RWPE2 (cell line): Measurements from ENCODE around the gene TMEM208.
A peak's percentile ranks its signal among the peaks of the same experiment; 100 is the strongest.

Experiments used
- ATAC-seq: fragments of 200-7000 bp; cut with Tn5 transposase; 3 replicates; pipeline ENCODE4 v1.9.1; 2021; ENCODE audit warnings: low read depth
- DNase-seq: peaks from one replicate; pipeline ENCODE4 v3.0.0-alpha.2; 2020; ENCODE audit warnings: low spot score
- H3K27ac ChIP-seq: fragments of 450-650 bp; 2 replicates; pipeline ENCODE4 v1.5.1; 2017; ENCODE audit warnings: mild to moderate bottlenecking; ENCODE audit not compliant: poor library complexity, severe bottlenecking
- H3K27me3 ChIP-seq: fragments of 250-450 bp; sonication (Bioruptor Pico); 2 replicates; pipeline ENCODE4 v1.5.1; 2021; ENCODE audit warnings: mild to moderate bottlenecking, moderate library complexity; ENCODE audit not compliant: insufficient read depth, poor library complexity, severe bottlenecking
- H3K36me3 ChIP-seq: fragments of 250-450 bp; sonication (Bioruptor Pico); 2 replicates; pipeline ENCODE4 v1.5.1; 2020; ENCODE audit warnings: low read depth, mild to moderate bottlenecking, moderate library complexity
- H3K4me1 ChIP-seq: fragments of 250-450 bp; sonication (Bioruptor Pico); 2 replicates; pipeline ENCODE4 v1.5.1; 2021; ENCODE audit warnings: mild to moderate bottlenecking, moderate library complexity; ENCODE audit not compliant: insufficient read depth, poor library complexity, severe bottlenecking
- H3K4me3 ChIP-seq: fragments of 250-450 bp; sonication (Bioruptor Pico); 2 replicates; pipeline ENCODE4 v1.5.1; 2021; ENCODE audit warnings: mild to moderate bottlenecking, moderate library complexity; ENCODE audit not compliant: severe bottlenecking
- H3K9me3 ChIP-seq: fragments of 250-450 bp; sonication (Bioruptor Pico); 2 replicates; pipeline ENCODE4 v1.5.1; 2021; ENCODE audit warnings: mild to moderate bottlenecking, moderate library complexity; ENCODE audit not compliant: severe bottlenecking
- CTCF ChIP-seq: fragments of 450-650 bp; IDR thresholded peaks from one replicate; pipeline ENCODE4 v1.5.1; 2017; ENCODE audit warnings: mild to moderate bottlenecking, moderate library complexity; ENCODE audit not compliant: poor library complexity, severe bottlenecking

Gene TMEM208

GRCh38 chr16:67248401-67249177 is 21.7 kb downstream of the TMEM208 start, which contains the start of gene SLC9A5:
TSS of gene SLC9A5 (plus strand) at chr16:67248979. CDS start at chr16:67249015, 36 bp downstream.
- H3K4me1 ChIP-seq: peaks cover 28% of the 10 kb centered on the region
- no peaks in the 10 kb centered on the region for H3K27me3 ChIP-seq
- H3K27ac ChIP-seq: peak within 1 kb of the TSS; percentile 92
- H3K36me3 ChIP-seq: peaks cover 8% of the 10 kb centered on the region
- H3K4me3 ChIP-seq: peak within 1 kb of the TSS; percentile 56
- ATAC-seq (no peak), DNase-seq (no peak)
- TF ChIP-seq CTCF: peak; percentile 44
- H3K9me3 ChIP-seq: no peaks in the 10 kb centered on the region

GRCh38 chr16:67249178-67250044 is 22.5 kb downstream of the TMEM208 start:
- no peak for ATAC-seq
- Histone ChIP-seq H3K9me3 (no peaks in the 10 kb centered on the region), H3K4me1 (peaks cover 20% of the 10 kb centered on the region), H3K27ac (peak overlapping the region; percentile 92), H3K27me3 (no peaks in the 10 kb centered on the region), H3K36me3 (peaks cover 14% of the 10 kb centered on the region), H3K4me3 (peak overlapping the region; percentile 56)
- TF ChIP-seq CTCF: no peak
- DNase-seq: no peak

GRCh38 chr16:67250045-67250327 is 23.1 kb downstream of the TMEM208 start:
- no peak overlapping the region for H3K4me3 ChIP-seq
- no peak for ATAC-seq
- H3K4me1 ChIP-seq: peaks cover 14% of the 10 kb centered on the region
- DNase-seq: no peak
- TF ChIP-seq CTCF: no peak
- no peak overlapping the region for H3K27ac ChIP-seq
- H3K27me3 ChIP-seq: no peaks in the 10 kb centered on the region
- H3K36me3 ChIP-seq: peaks cover 14% of the 10 kb centered on the region
- no peaks in the 10 kb centered on the region for H3K9me3 ChIP-seq

- ATAC-seq (no peak), DNase-seq (no peak)
- peaks cover 3% of the 10 kb centered on the region for H3K4me1 ChIP-seq
- no peaks in the 10 kb centered on the region for H3K9me3 ChIP-seq
- no peak overlapping the region for H3K4me3 ChIP-seq
- no peaks in the 10 kb centered on the region for H3K27me3 ChIP-seq
- H3K36me3 ChIP-seq: peaks cover 11% of the 10 kb centered on the region
- no peak overlapping the region for H3K27ac ChIP-seq
- no peak for TF ChIP-seq CTCF
These were observed 25.9 kb downstream of the TMEM208 start for GRCh38 chr16:67252609-67253497.
